ENCODE data around the gene ARHGAP44.

ARHGAP44 gene

DNA sequence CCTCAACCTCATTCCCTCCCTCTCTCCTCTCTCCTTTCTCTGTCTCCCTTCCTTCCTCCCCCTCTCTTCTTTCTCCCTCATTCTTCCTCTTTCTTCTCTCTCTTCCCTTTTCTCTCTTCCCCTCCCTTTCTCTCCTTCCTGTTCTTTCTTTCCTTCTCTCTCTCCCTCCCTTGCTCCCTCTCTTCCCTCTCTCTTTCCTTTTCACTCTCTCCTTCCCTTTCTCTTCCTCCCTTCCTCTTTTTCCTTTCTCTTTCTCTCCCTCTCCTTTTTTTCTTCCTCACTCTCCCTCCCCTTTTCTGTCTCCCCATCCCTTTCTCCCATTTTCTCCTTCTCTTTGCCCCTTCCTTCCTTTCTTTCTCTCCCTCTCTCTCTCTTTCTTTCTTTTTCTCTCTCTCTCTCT is 236.4 kb downstream of the ARHGAP44 start:
- no peak for DNase-seq (ENCODE audit: low spot score)

DNA sequence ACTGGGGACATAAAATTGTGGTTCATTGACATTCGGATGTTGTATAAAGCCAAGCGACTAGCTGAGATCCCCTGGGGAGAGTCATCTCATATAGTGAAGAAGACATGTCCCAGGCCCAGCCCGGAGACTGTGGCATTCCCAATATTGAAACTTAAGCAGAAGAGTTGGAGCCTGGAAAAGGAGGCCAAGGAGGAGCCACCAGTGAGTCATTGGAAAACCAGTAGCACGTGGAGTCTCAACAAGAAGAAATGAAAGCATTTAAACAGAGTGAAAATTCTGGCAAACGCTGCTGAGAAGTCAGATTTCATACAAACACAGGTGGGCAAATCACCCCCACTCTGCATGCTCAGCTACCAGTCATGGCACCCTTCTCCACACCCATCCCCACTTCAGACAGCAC is 237.9 kb downstream of the ARHGAP44 start:
- no peak for DNase-seq (ENCODE audit: low spot score)

DNA sequence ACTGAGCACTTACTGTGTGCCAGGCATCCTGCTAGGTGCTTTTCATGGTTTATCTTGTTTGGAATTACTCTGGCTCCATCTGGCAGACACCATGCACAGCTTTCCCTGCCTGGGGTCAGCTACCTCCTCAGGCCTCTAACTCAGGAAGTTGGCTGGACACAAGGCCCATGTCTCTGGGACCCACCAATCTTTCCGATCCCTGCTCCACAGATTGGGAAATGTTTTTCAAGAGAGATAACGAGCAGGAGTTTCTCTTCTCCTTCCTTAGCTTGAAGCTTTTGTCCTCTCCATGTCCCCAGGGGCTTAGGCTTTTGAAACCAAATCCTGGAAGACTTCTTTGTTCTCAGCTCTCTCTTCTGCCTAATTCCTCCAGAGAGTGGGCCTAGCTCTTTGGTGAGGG is 240.0 kb downstream of the ARHGAP44 start:
- DNase-seq (ENCODE audit: low spot score) = no peak

DNA sequence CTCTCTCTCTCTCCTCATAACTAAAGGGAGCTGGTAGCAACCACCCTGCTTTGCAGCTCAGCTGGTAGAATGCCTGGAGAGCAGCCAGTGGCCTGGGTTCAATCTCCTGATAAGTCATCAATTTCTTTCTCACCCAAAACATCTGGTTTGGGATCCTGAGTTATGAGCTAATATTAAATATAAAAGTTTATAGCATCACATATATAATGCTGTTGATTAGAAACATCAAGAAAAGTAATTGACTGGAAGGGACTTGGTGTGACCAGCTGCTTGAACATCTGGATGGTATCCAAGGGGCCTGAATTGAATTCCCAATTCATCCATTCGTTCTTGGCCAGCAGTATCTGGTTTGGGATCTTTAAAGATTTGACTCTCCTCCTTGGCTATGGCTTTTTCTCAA is 240.8 kb downstream of the ARHGAP44 start:
- DNase-seq (ENCODE audit: low spot score) = no peak

DNA sequence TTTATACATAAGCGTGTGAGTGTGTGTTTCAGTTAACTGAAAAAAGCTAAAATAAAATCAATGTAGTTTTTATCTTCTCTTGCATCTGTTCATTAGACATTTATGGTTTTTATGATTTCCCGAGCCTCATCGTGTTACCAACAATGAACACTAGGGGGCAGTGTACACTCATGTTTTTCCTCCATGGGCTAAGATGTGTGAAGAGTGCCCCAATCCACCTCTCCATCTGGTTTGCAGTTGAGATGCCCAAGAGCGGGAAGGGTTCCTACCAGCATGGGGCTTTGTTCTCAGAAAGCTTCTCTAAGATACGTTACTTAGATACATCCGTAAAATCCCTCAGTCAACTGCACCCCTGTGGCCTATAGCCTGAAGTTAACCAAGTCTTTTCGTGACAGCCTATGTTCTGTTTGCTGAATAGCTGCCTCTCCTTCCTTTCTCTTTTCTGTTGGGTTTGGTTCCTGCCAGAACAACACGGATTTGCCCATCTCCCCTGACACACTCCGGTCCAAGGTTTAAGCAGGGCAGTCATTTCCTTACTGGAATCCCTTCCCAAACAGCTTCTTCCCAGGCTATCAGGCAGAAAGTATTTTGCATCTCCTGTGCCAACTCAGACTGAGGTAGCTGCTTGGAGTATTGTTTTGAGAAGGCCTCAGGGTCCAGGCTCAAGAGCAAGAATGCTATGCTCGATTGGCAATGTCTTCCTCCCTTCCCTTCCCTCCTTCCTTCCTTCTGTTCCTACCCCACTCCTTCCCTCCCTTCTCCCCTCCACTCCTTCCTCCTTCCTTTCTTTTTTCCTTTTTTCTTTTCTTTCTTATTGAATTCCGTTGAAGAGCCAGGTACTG is 241.4 kb downstream of the ARHGAP44 start:
- peak; percentile 53 for DNase-seq (ENCODE audit: low spot score)

DNA sequence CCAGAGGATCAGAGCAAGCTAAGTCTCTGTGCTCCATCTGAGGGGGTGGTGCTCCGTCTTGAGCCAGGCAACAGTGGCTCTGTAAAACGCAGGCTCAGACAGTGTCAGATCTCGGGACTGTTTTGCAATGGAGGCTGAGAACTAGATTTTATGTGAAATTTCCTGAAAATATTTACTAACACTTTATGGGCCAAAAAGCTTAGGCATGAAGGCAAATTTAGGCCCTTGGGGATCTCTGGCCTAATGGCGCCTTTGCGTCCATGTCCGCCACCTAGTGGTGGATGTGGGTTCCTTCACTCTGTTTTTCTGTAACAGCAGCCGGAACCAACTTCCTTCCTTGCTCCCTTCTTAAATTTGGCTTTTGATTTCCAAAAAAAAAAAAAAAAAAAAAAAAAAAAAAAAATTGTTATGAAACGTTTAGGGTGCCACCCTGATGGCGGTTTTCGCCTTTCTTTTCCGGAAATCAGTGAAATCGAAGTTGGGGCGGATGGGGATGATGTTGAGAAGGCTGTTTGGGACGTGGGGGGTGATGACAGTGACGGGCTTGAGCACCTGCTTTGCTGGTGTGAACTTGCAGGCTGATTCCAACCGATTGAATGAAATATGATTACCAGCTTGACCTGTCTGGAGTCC is 242.5 kb downstream of the ARHGAP44 start:
- DNase-seq (ENCODE audit: low spot score) = peak; percentile 72

DNA sequence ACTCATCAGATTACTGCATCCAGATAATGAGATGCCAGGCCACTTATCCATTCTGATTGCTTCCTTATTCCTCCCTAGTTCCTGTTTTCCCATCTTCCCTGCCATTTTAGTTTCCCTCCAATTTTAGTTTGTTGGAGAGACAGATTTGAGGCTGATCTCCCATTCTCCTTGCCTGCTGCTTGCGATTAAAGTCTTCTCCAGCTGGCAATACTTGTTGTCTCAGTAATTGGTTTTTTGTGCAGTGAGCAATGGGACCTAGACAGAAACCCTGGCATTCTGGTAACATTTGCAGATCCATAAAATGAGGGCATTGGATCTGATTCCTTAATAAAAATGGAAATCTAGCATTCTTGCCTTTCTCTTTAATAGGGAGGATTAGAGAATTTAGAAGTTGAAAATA is 246.1 kb downstream of the ARHGAP44 start:
- no peak for DNase-seq (ENCODE audit: low spot score)

DNA sequence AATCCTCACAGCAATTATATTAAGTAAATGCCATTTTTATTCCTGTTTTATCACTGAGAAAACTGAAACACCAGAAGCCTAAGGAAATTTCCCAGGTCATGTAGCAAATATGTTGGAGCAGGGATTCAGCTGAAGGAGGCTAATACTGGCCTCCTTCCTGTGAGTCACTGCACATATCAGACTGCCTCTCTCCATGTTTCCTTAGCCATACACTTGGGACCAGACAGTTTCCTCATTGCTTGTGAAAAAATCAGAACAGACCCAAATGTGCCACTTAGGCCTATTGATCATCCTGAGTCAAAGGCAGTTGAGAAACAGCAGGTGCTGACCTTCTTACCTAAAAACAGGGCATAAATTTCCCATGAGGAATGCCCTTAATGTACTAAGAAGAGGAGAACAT is 247.5 kb downstream of the ARHGAP44 start:
- DNase-seq (ENCODE audit: low spot score) = no peak

DNA sequence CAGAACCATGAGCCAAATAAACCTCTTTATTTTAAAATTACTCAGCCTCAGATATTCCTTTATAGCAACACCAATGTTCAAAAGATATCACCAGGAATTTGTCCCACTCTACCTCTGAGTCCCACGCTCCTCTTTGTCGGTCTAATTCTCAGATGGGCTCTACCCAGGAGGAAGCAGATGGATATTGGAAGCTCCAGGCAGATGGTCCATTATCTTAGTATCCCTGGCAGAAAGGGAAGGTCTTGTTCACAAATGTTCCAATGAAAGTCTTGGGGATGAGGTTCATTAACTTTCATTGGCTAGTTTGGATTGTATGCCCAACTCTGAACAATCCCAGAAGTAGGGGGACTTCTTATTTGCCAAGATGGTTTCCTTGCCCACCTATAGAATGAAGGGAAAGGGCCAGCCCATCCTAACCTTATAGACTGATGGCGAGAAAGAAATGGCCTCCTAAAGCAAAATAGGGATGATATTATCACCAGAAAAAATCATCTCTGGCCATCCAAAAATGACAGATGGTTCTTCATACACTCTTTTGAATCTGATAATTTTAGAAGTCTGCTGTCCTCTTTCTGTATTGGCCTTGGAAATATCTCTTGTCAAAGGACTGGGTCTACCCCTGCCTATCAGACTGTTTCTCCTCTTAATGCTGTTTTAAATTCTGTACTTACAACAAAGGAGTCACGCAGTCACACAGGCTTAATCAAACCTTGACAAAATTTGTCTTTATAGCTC is 249.8 kb downstream of the ARHGAP44 start:
- no peak for DNase-seq (ENCODE audit: low spot score)

All from germinal center (tissue), 1 donor.